GDM1 (cell line): ENCODE measurements around the gene TRMT112.
A peak's percentile ranks its signal among the peaks of the same experiment; 100 is the strongest.

ENCODE experiments used
- DNase-seq: peaks from one replicate; lab custom pipeline; 2025; lab: John Stamatoyannopoulos, UW

TRMT112 gene

GRCh38 chr11:64269540-64270220 is 47.7 kb downstream of the TRMT112 start:
- DNase-seq = peak; percentile 99

DNA sequence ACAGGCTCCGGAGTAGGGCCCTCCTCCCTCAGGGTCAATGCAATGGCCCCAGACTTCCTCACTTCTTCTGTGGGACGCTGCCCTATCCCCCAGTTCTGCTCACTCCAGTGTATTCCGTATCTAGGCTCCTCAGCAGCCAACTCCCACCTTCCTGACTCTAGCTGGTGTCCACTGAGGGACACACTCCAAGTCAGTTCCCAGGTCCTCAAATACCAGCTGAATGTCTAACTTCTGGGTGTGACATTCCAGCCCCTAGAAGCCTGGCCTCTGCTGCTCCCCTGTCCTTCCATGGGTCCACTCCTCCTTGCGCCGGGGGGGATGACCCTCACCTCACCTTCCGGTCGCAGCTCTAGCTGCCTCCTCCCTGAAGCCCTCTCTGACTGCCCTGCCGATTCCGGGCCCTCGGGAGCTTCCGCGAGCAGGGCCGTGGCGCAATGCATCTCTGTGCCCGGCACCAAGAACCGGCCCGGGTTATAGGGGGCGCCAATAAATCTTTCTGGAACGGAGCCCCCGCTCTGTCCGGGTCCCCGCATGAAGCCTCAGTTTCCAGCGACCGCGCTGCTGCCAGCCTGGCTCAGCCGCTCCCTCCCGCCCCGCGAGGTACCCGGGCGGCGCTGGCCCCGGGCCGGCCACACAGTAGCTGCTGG is 48.3 kb downstream of the TRMT112 start:
- no peak for DNase-seq

GRCh38 chr11:64268025-64268892 is 49.1 kb downstream of the TRMT112 start:
- no peak for DNase-seq

GRCh38 chr11:64267207-64267945 is 50.0 kb downstream of the TRMT112 start:
- no peak for DNase-seq
